Endothelial cell of umbilical vein (primary cell): ENCODE data around the gene SPTB. TPM values are rescaled to one million over a fixed set of nuclear protein-coding genes. Genes with fewer than 3 reads are reported as not detected.

Experiments used
- BruUV-seq: library from RNA; stranded (reverse); fragments of 400-500 nt; replicated peaks from 2 replicates; lab custom pipeline; 2021; lab: Mats Ljungman, UMichigan
- CTCF ChIA-PET: fragments of 300-600, 350-600 bp; sonication (Branson Sonifier 250); formaldehyde crosslinking; loops from one replicate; lab custom pipeline; 2021; ENCODE audit warnings: antibody characterized with exemption, inconsistent platforms; lab: Charles Lee
- POLR2A ChIA-PET: fragments of 300-600, 350-600 bp; sonication (Branson Sonifier 250); formaldehyde crosslinking; loops from one replicate; lab custom pipeline; 2021; ENCODE audit warnings: antibody characterized with exemption, inconsistent platforms; lab: Charles Lee
- DNase-seq: peaks from one replicate; pipeline ENCODE4 v3.0.0-alpha.2; 2011; ENCODE audit warnings: low read depth, low spot score
- FAIRE-seq: peaks from 2 replicates; lab custom pipeline; 2011; peaks lifted over from hg19 to GRCh38; lab: Jason Lieb, UNC
- H2AFZ ChIP-seq: 2 replicates; pipeline ENCODE4 v1.6.0; 2012; ENCODE audit warnings: low read depth, low read length, control low read depth, inconsistent platforms
- H3K27ac ChIP-seq: 2 replicates; pipeline ENCODE4 v1.5.1; 2011; ENCODE audit warnings: low read depth, mild to moderate bottlenecking, control low read depth, low read length, moderate library complexity; ENCODE audit not compliant: insufficient read depth
- H3K27me3 ChIP-seq, 2 experiments: 2 replicates each; pipeline versions ENCODE4 v1.6.0 to v1.6.1; 2011; ENCODE audit warnings: low read length in 2 of 2, mixed read lengths in 1 of 2; ENCODE audit not compliant: control insufficient read depth in 2 of 2, insufficient read depth in 2 of 2
- H3K36me3 ChIP-seq, 2 experiments: 2 replicates in 1 of 2; 3 replicates in 1 of 2; pipeline ENCODE4 v1.5.1; 2011; ENCODE audit warnings: low read length in 2 of 2, mild to moderate bottlenecking in 1 of 2, moderate library complexity in 1 of 2; ENCODE audit not compliant: control insufficient read depth in 2 of 2, insufficient read depth in 2 of 2; ENCODE audit errors: extremely low read depth in 1 of 2
- H3K4me1 ChIP-seq: 3 replicates; pipeline ENCODE4 v1.5.1; 2011; ENCODE audit warnings: mild to moderate bottlenecking, low read length; ENCODE audit not compliant: control insufficient read depth, insufficient read depth; ENCODE audit errors: extremely low read depth
- H3K4me2 ChIP-seq: 2 replicates; pipeline ENCODE4 v1.6.1; 2011; ENCODE audit warnings: low read length, control low read depth, mixed read lengths; ENCODE audit not compliant: insufficient read depth
- H3K4me3 ChIP-seq, 3 experiments: fragments of 200-600 bp in 1 of 3; sonication (generic), shearing (Covaris generic) in 1 of 3; replicated peaks in 1 of 3; 2 replicates each; pipeline ENCODE4 v1.5.1; 2011 to 2016; ENCODE audit warnings: control low read depth in 3 of 3, low read length in 3 of 3, mild to moderate bottlenecking in 2 of 3, inconsistent platforms in 1 of 3, low read depth in 1 of 3, moderate library complexity in 1 of 3; ENCODE audit not compliant: insufficient read depth in 1 of 3
- H3K79me2 ChIP-seq: 2 replicates; pipeline ENCODE4 v1.6.0; 2012; ENCODE audit warnings: low read length, inconsistent platforms; ENCODE audit not compliant: control insufficient read depth, insufficient read depth
- H3K9ac ChIP-seq: replicated peaks from 2 replicates; pipeline ENCODE3; 2011; ENCODE audit warnings: low read length, control low read depth; ENCODE audit not compliant: insufficient read depth; ENCODE audit errors: extremely low read depth
- H3K9me1 ChIP-seq: replicated peaks from 3 replicates; pipeline ENCODE4 v1.6.0; 2011; ENCODE audit warnings: mild to moderate bottlenecking, low read length; ENCODE audit not compliant: control insufficient read depth, insufficient read depth; ENCODE audit errors: extremely low read depth
- H3K9me3 ChIP-seq: replicated peaks from 2 replicates; pipeline ENCODE4 v1.5.1; 2012; ENCODE audit warnings: low read length, inconsistent platforms; ENCODE audit not compliant: control insufficient read depth, insufficient read depth
- H4K20me1 ChIP-seq: replicated peaks from 2 replicates; pipeline ENCODE3; 2011; ENCODE audit warnings: mild to moderate bottlenecking, low read length; ENCODE audit not compliant: control insufficient read depth, insufficient read depth; ENCODE audit errors: extremely low read depth
- FOS ChIP-seq: IDR thresholded peaks from 2 replicates; pipeline ENCODE4 v1.6.1; 2011; ENCODE audit warnings: mild to moderate bottlenecking, low read length, moderate library complexity, borderline replicate concordance; ENCODE audit not compliant: insufficient read depth
- GATA2 ChIP-seq: IDR thresholded peaks from 2 replicates; pipeline ENCODE4 v1.7.0; 2011; ENCODE audit warnings: low read depth, mild to moderate bottlenecking, moderate library complexity, mixed read lengths, low read length; ENCODE audit not compliant: insufficient read length, insufficient read depth
- MAX ChIP-seq: IDR thresholded peaks from 2 replicates; pipeline ENCODE4 v1.6.1; 2011; ENCODE audit not compliant: insufficient read depth, insufficient read length
- MYC ChIP-seq: IDR thresholded peaks from one replicate; pipeline ENCODE4 v1.6.1; 2011; ENCODE audit warnings: mild to moderate bottlenecking, low read depth, low read length
- POLR2A ChIP-seq: IDR thresholded peaks from 2 replicates; pipeline ENCODE4 v1.6.1; 2012; ENCODE audit warnings: low read depth, mild to moderate bottlenecking, control low read depth, low read length
- dilution Hi-C: fragments of 300-500 bp; cut with MboI; formaldehyde crosslinking; loops from one replicate; pipeline ENCODE4 v1.15.0; 2019; ENCODE audit warnings: low sequenced_read_pairs; ENCODE audit not compliant: extremely low pct_ligation_motif_present
- intact Hi-C: fragments of 100-400 bp; cut with micrococcal nuclease; formaldehyde crosslinking; loops from one replicate; pipeline ENCODE4 v1.10.0; 2022
- polyA plus RNA-seq, 4 experiments: library from polyadenylated mRNA; depleted of rRNA in 3 of 4; stranded (reverse) in 3 of 4; unstranded in 1 of 4; fragments of >200 nt; gene quantifications; 2 replicates each; pipeline versions ENCODE4 v1.2.1 to v1.2.3, GENCODE V29; 2011 to 2012; ENCODE audit warnings: missing spikeins in 1 of 4
- total RNA-seq: library from RNA; stranded (reverse); gene quantifications from 2 replicates; pipeline ENCODE4 v1.2.3, GENCODE V29; 2021
- TF ChIP-seq, protein P1 (sequence below), 2 donors: IDR thresholded peaks; 1 replicate in 1 of 2; 2 replicates in 1 of 2; pipeline ENCODE4 v1.5.1; 2011; ENCODE audit warnings: low read length in 2 of 2, mild to moderate bottlenecking in 2 of 2, moderate library complexity in 2 of 2, control low read depth in 1 of 2, inconsistent platforms in 1 of 2, low read depth in 1 of 2; ENCODE audit not compliant: insufficient read depth in 1 of 2; ENCODE audit errors: extremely low read depth in 1 of 2

Gene SPTB
- total and polyA plus RNA-seq, 2 donors (not counting 3 experiments of a cell fraction or from before 2014, with no cell fraction given): 0.03 to 0.07 TPM

GRCh38 chr14:64741961-64742360 is 137.7 kb downstream of the SPTB start:
- no peaks in the 10 kb centered on the region for H3K27me3 ChIP-seq
- ChIA-PET CTCF (interaction anchor here (0.9 to 1.2 kb wide), 4 partner anchors 9 to 169 kb away, joined by 3 to 4 read pairs (median 3); no protein-coding TSS in a partner anchor), POLR2A (no interaction called here)
- H3K36me3 ChIP-seq: peaks cover 0 to 4% of the 10 kb centered on the region in 2 experiments
- H3K9ac ChIP-seq: no peak overlapping the region
- peaks cover 6% of the 10 kb centered on the region for H3K4me1 ChIP-seq
- H3K27ac ChIP-seq: no peak overlapping the region
- H3K9me3 ChIP-seq: no peaks in the 10 kb centered on the region
- H4K20me1 ChIP-seq: no peaks in the 10 kb centered on the region
- intact Hi-C loops (no loop called here), dilution Hi-C loops (no loop called here)
- H2AFZ ChIP-seq: no peak overlapping the region
- DNase-seq (no peak), FAIRE-seq (no peak)
- H3K4me3 ChIP-seq: no peak overlapping the region
- no peak for TF ChIP-seq GATA2
- no peak for TF ChIP-seq POLR2A
- no peak for TF ChIP-seq MAX
- no peak for TF ChIP-seq FOS
- no peaks in the 10 kb centered on the region for H3K79me2 ChIP-seq
- H3K9me1 ChIP-seq: no peaks in the 10 kb centered on the region
- no peak overlapping the region for H3K4me2 ChIP-seq
- no TSS peak for BruUV-seq

DNA sequence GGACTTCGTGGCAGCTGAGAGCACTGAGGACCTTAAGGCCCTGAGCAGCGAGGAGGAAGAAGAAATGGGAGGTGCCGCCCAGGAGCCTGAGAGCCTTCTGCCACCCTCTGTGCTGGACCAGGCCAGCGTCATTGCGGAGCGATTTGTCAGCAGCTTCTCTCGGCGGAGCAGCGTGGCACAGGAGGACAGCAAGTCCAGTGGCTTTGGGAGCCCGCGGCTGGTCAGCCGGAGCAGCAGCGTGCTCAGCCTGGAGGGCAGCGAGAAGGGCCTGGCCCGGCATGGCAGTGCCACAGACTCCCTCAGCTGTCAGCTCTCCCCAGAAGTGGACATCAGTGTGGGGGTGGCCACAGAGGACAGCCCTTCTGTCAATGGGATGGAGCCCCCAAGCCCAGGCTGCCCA is 138.5 kb downstream of the SPTB start:
- Histone ChIP-seq H3K27ac (no peak overlapping the region), H3K4me2 (no peak overlapping the region), H3K4me1 (peaks cover 3% of the 10 kb centered on the region), H3K79me2 (no peaks in the 10 kb centered on the region), H3K4me3 (no peak overlapping the region), H3K36me3 (peaks cover 0 to 4% of the 10 kb centered on the region in 2 experiments), H2AFZ (no peak overlapping the region), H3K9ac (no peak overlapping the region), H4K20me1 (no peaks in the 10 kb centered on the region), H3K9me1 (no peaks in the 10 kb centered on the region), H3K27me3 (no peaks in the 10 kb centered on the region), H3K9me3 (no peaks in the 10 kb centered on the region)
- FAIRE-seq: no peak
- POLR2A ChIA-PET: no interaction called here
- intact Hi-C loops: no loop called here
- CTCF ChIA-PET: interaction anchor here (1.2 kb wide), 1 partner anchor 42 kb away, joined by 3 read pairs; no protein-coding TSS in a partner anchor
- TF ChIP-seq MYC: no peak
- TF ChIP-seq, protein P1, sequence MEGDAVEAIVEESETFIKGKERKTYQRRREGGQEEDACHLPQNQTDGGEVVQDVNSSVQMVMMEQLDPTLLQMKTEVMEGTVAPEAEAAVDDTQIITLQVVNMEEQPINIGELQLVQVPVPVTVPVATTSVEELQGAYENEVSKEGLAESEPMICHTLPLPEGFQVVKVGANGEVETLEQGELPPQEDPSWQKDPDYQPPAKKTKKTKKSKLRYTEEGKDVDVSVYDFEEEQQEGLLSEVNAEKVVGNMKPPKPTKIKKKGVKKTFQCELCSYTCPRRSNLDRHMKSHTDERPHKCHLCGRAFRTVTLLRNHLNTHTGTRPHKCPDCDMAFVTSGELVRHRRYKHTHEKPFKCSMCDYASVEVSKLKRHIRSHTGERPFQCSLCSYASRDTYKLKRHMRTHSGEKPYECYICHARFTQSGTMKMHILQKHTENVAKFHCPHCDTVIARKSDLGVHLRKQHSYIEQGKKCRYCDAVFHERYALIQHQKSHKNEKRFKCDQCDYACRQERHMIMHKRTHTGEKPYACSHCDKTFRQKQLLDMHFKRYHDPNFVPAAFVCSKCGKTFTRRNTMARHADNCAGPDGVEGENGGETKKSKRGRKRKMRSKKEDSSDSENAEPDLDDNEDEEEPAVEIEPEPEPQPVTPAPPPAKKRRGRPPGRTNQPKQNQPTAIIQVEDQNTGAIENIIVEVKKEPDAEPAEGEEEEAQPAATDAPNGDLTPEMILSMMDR (IDR thresholded peaks at IDR 0.05; ENCODE audit: extremely low read depth in 1 of 2, insufficient read depth in 1 of 2, low read depth in 1 of 2, low read length in 2 of 2): no peak
- BruUV-seq: no TSS peak
- dilution Hi-C loops: no loop called here
- no peak for DNase-seq
